Raji (cell line): Measurements from ENCODE around the gene EP400.

Experiments
- POLR2A ChIP-seq: IDR thresholded peaks from 2 replicates; pipeline ENCODE4 v1.6.1; 2011; ENCODE audit warnings: low read depth, low read length, control low read depth; ENCODE audit not compliant: insufficient read depth

EP400 gene

DNA sequence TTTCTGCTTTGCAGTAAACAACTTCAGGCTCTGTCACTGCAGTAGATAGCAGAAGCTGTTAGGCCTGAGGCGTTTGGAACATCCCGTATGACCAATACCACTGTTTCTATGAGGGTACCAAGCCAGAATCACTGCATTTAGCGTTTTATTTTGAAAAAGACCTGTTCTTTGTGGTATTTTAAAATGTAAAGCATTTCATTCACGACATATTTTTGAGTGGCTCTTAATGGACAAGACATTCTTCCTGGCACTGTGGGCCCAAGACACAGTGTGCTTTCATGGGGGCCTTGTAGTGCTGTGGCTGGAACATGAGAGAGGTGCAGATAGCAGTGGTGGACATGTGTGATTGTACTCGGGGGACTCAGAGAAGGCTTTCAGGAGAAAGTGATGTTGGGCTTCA lies 107.9 kb downstream of the EP400 start:
- no peak for TF ChIP-seq POLR2A

DNA sequence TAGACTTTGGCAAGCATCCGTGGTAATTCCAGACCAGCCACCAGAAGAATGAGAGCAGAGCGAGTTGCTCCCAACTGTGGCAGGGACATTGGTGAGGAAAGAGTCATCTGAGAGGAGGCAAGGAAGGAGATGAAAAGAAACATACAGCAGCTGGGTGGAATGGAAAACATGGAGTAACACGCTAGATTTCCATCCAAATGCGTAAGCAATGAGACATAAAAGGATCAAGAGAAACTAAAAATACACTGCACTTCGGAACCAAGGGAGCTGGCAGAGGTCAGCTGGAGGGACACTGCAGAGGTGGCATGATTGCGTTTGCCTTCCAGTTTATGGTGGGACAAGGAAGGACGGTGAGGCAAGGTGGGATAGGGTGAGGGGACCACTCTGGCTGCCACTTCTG lies 111.5 kb downstream of the EP400 start:
- TF ChIP-seq POLR2A = no peak

DNA sequence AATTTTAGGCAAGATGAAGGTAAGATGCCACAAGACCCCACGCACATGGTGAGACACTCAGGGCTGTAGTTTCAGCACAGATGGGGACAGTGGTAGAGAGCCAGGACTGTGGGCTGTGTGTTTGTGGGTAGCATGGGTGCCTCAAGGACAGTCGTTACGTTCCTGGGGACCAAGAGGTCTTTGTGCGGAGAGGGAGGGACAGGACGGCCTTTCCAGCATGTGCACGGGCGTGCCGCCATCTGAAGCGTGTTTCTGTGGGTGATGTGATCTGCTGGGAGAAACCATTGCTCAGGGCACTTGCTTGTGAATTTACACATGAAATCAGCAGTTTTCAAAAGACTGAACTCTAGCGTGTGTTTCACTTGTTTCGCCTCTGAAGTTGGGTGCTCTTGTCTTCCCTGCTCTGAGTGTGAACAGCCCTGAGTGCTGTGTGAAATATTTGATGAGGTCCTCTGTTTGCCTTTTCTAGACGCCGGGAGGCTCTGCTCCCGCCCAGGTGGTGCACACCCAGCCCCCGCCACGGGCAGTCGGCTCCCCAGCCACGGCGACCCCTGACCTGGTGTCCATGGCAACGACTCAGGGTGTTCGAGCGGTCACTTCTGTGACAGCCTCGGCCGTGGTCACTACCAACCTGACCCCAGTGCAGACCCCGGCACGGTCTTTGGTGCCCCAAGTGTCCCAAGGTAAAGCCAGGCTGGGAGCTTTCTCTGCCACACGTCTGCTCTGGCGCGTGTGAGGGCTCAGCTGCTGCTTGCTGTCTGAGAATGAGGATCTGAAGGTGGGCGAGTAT lies 112.1 kb downstream of the EP400 start:
- no peak for TF ChIP-seq POLR2A

- TF ChIP-seq POLR2A = no peak
These were observed 112.7 kb downstream of the EP400 start for GRCh38 chr12:132062481-132062880.

GRCh38 chr12:132063491-132063890 lies 113.7 kb downstream of the EP400 start:
- no peak for TF ChIP-seq POLR2A

GRCh38 chr12:132064631-132065030 lies 114.9 kb downstream of the EP400 start:
- TF ChIP-seq POLR2A = no peak

DNA sequence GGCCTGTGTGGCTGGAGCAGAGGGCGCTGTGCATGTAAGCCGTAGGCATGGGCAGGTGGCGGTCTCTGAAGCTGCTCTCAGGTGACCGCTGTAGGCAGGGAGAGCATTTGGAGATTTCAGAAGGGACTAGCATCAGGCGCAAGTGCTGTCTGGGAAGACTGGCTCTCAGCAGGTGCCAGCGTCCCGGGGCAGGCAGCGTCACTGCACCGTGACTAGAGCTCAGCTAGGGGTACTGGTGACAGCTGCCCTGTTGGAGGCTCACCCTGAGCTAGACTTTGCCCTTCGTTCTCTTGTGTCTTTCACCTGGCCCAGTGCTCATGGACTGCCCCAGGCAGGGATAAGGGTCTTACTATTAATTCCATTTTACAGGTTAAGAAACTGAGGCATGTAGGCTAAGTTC lies 115.5 kb downstream of the EP400 start:
- no peak for TF ChIP-seq POLR2A

- no peak for TF ChIP-seq POLR2A
These were observed 116.0 kb downstream of the EP400 start for GRCh38 chr12:132065609-132066344.

DNA sequence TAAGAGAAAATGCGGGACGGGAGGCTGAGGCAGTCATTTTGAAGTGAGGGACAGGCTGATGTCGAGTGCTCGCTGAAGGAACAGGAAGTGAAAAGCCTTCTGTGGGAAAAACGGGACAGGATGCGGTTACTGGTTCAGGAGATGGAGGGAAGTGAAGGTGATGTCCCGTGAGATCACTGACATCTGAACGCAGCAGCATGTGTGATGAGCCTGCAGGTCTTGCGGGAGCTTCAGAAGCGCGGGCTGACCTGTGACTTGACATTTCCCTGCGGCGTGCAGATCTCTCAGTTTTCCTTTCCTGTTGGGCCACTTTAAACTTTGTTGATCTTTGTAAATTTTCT lies 116.6 kb downstream of the EP400 start:
- TF ChIP-seq POLR2A = no peak

GRCh38 chr12:132066749-132067148 lies 117.0 kb downstream of the EP400 start:
- TF ChIP-seq POLR2A = no peak

DNA sequence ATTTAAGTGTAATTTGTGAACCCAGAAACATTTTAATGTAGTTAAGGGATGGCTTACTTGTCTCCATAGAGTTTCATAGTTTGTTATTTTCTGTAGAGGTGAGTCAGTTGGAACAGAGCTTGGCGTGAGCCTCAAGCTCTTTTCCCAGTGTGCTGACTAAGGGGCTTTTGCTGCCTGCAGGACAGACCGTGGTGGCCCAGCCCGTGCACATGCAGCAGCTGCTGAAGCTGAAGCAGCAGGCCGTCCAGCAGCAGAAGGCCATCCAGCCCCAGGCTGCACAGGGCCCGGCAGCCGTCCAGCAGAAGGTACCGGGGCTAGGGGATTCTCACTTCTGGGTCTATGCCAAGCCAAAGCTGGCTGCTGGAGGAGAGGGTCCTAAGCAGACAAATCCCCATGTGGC lies 117.4 kb downstream of the EP400 start:
- no peak for TF ChIP-seq POLR2A

- TF ChIP-seq POLR2A = no peak
These were observed 118.5 kb downstream of the EP400 start for GRCh38 chr12:132068250-132068649.

DNA sequence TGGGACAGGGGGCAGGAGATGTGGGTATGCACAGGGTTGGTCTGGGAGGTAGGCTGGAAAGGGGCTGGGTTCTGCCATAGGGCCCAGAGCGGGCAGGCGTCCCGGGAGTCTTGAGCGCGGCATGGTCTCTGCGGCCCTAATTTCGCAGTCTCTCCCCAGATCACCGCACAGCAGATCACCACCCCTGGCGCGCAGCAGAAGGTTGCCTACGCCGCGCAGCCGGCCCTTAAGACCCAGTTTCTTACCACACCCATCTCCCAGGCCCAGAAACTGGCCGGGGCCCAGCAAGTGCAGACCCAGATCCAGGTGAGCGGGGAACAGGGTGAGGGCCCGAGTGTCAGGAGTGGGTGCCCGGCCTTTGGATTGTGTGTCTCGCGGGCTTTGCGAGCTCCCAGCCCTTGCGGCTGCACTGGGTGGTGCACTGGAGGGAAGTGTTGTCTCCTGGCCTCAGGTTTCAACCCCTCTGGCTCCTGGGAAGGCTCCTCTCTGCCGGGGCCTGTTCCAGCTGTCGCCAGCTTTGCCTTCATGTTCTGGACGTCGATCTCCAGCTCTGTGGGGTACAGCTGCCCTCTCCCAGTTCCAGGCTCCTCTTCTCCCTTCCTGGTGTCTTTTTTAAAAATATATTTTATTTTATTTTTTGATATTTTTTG lies 119.7 kb downstream of the EP400 start:
- no peak for TF ChIP-seq POLR2A

- TF ChIP-seq POLR2A = no peak
These were observed 120.6 kb downstream of the EP400 start for GRCh38 chr12:132070298-132070697.

- no peak for TF ChIP-seq POLR2A
These were observed 121.5 kb downstream of the EP400 start for GRCh38 chr12:132071040-132071810.
